MG63 (cell line): Measurements from ENCODE around the gene IL6. TPM values are rescaled to one million over a fixed set of nuclear protein-coding genes. Genes with fewer than 3 reads are reported as not detected.
"Not testable (repeated sequence)": the region's sequence is repeated elsewhere in the genome, so short reads cannot be mapped to it uniquely, and the experiment has no call there.

ENCODE experiments used
- DNase-seq: peaks from one replicate; pipeline ENCODE4 v3.0.0-alpha.2; 2020
- H3K27me3 ChIP-seq: fragments of 250-450 bp; sonication (Bioruptor Pico); 2 replicates; pipeline ENCODE4 v1.5.1; 2020; ENCODE audit warnings: mild to moderate bottlenecking, moderate library complexity
- H3K36me3 ChIP-seq: fragments of 250-450 bp; sonication (Bioruptor Pico); 2 replicates; pipeline ENCODE4 v1.5.1; 2020; ENCODE audit warnings: mild to moderate bottlenecking, moderate library complexity
- H3K4me3 ChIP-seq: fragments of 250-450 bp; sonication (Bioruptor Pico); 2 replicates; pipeline ENCODE4 v1.5.1; 2020; ENCODE audit warnings: mild to moderate bottlenecking, moderate library complexity
- H3K9me3 ChIP-seq: fragments of 250-450 bp; sonication (Bioruptor Pico); 2 replicates; pipeline ENCODE4 v1.5.1; 2020; ENCODE audit warnings: mild to moderate bottlenecking, moderate library complexity
- total RNA-seq: library from RNA; depleted of rRNA; stranded (reverse); fragments of >200 nt; shearing (Covaris generic); gene quantifications from 2 replicates; pipeline ENCODE4 v1.2.3, GENCODE V29; 2014; ENCODE audit warnings: low replicate concordance

The IL6 gene
- total RNA-seq, 1 experiment from 2014 or later: 5.2 TPM

- DNase-seq: no peak
- no peaks in the 10 kb centered on the region for H3K36me3 ChIP-seq
- no peaks in the 10 kb centered on the region for H3K27me3 ChIP-seq
- H3K4me3 ChIP-seq: no peak overlapping the region
- H3K9me3 ChIP-seq: no peaks in the 10 kb centered on the region
These were observed 28.2 kb upstream of the IL6 start for GRCh38 chr7:22698767-22699166.

GRCh38 chr7:22700559-22701002 is 26.4 kb upstream of the IL6 start:
- Histone ChIP-seq H3K4me3 (no peak overlapping the region), H3K36me3 (no peaks in the 10 kb centered on the region), H3K27me3 (no peaks in the 10 kb centered on the region), H3K9me3 (no peaks in the 10 kb centered on the region)
- DNase-seq: peak; percentile 43

GRCh38 chr7:22702516-22702915 is 24.5 kb upstream of the IL6 start:
- DNase-seq: no peak
- Histone ChIP-seq H3K4me3 (no peak overlapping the region), H3K27me3 (no peaks in the 10 kb centered on the region), H3K9me3 (no peaks in the 10 kb centered on the region), H3K36me3 (no peaks in the 10 kb centered on the region)

- not testable (repeated sequence) for H3K9me3 ChIP-seq, H3K4me3 ChIP-seq, H3K27me3 ChIP-seq, DNase-seq, H3K36me3 ChIP-seq
These were observed 23.7 kb upstream of the IL6 start for GRCh38 chr7:22703107-22703855.

GRCh38 chr7:22703978-22704610 is 22.9 kb upstream of the IL6 start:
- not testable (repeated sequence) for DNase-seq, H3K36me3 ChIP-seq, H3K27me3 ChIP-seq, H3K4me3 ChIP-seq, H3K9me3 ChIP-seq

GRCh38 chr7:22704722-22705121 is 22.3 kb upstream of the IL6 start:
- H3K27me3 ChIP-seq, H3K9me3 ChIP-seq, DNase-seq, H3K4me3 ChIP-seq, H3K36me3 ChIP-seq: not testable (repeated sequence)

GRCh38 chr7:22705874-22706273 is 21.1 kb upstream of the IL6 start:
- H3K9me3 ChIP-seq, H3K4me3 ChIP-seq, H3K36me3 ChIP-seq, H3K27me3 ChIP-seq, DNase-seq: not testable (repeated sequence)

GRCh38 chr7:22707026-22707691 is 19.8 kb upstream of the IL6 start:
- H3K9me3 ChIP-seq, H3K4me3 ChIP-seq, H3K27me3 ChIP-seq, DNase-seq, H3K36me3 ChIP-seq: not testable (repeated sequence)

- H3K9me3 ChIP-seq, H3K27me3 ChIP-seq, DNase-seq, H3K36me3 ChIP-seq, H3K4me3 ChIP-seq: not testable (repeated sequence)
These were observed 18.8 kb upstream of the IL6 start for GRCh38 chr7:22708214-22708613.

GRCh38 chr7:22708677-22709061 is 18.3 kb upstream of the IL6 start:
- not testable (repeated sequence) for H3K36me3 ChIP-seq, H3K27me3 ChIP-seq, DNase-seq, H3K9me3 ChIP-seq, H3K4me3 ChIP-seq

- not testable (repeated sequence) for H3K36me3 ChIP-seq, H3K9me3 ChIP-seq, DNase-seq, H3K4me3 ChIP-seq, H3K27me3 ChIP-seq
These were observed 17.8 kb upstream of the IL6 start for GRCh38 chr7:22709062-22709829.

- H3K27me3 ChIP-seq: no peaks in the 10 kb centered on the region
- H3K36me3 ChIP-seq: no peaks in the 10 kb centered on the region
- no peak for DNase-seq
- no peaks in the 10 kb centered on the region for H3K9me3 ChIP-seq
- no peak overlapping the region for H3K4me3 ChIP-seq
These were observed 17.1 kb upstream of the IL6 start for GRCh38 chr7:22709857-22710256.

GRCh38 chr7:22712999-22713398 is 14.0 kb upstream of the IL6 start:
- Histone ChIP-seq H3K36me3 (no peaks in the 10 kb centered on the region), H3K4me3 (no peak overlapping the region), H3K27me3 (no peaks in the 10 kb centered on the region), H3K9me3 (no peaks in the 10 kb centered on the region)
- DNase-seq: no peak

- Histone ChIP-seq H3K9me3 (no peaks in the 10 kb centered on the region), H3K27me3 (no peaks in the 10 kb centered on the region), H3K4me3 (no peak overlapping the region), H3K36me3 (no peaks in the 10 kb centered on the region)
- no peak for DNase-seq
These were observed 13.5 kb upstream of the IL6 start for GRCh38 chr7:22713463-22713862.

GRCh38 chr7:22715969-22716368 is 11.0 kb upstream of the IL6 start:
- no peak for DNase-seq

GRCh38 chr7:22717760-22718159 is 9.2 kb upstream of the IL6 start:
- DNase-seq: no peak
- no peaks in the 10 kb centered on the region for H3K9me3 ChIP-seq
- H3K36me3 ChIP-seq: no peaks in the 10 kb centered on the region
- H3K27me3 ChIP-seq: no peaks in the 10 kb centered on the region
- no peak overlapping the region for H3K4me3 ChIP-seq

More at GRCh38 chr7:22715969-22716368, 11.0 kb upstream of the IL6 start:
- Histone ChIP-seq H3K9me3 (no peaks in the 10 kb centered on the region), H3K27me3 (no peaks in the 10 kb centered on the region), H3K4me3 (no peak overlapping the region), H3K36me3 (no peaks in the 10 kb centered on the region)

- Histone ChIP-seq H3K27me3 (no peaks in the 10 kb centered on the region), H3K4me3 (no peak overlapping the region), H3K36me3 (no peaks in the 10 kb centered on the region), H3K9me3 (no peaks in the 10 kb centered on the region)
- no peak for DNase-seq
These were observed 8.7 kb upstream of the IL6 start for GRCh38 chr7:22718200-22718711.
